ENCODE results near the gene ABHD16B. TPM values are rescaled to one million over a fixed set of nuclear protein-coding genes. Genes with fewer than 3 reads are reported as not detected.
A peak's percentile ranks its signal among the peaks of the same experiment; 100 is the strongest.

The ABHD16B gene
- total RNA-seq, 1 donor from 2014 or later, result not detected

GRCh38 chr20:63828545-63828944, 32.8 kb upstream of the ABHD16B start:
- DNase-seq, result no peak
- H3K27ac ChIP-seq, result no peak overlapping the region
- H3K4me3 ChIP-seq, result peak overlapping the region; percentile 60
- TF ChIP-seq CTCF (IDR thresholded peaks at IDR 0.05), result no peak
- no peaks in the 10 kb centered on the region for H3K9me3 ChIP-seq
- peaks cover 31% of the 10 kb centered on the region for H3K4me1 ChIP-seq
- ATAC-seq, result no peak
- intact Hi-C loops (cut with DNase I), result no loop called here
- H3K27me3 ChIP-seq (ENCODE audit: low read depth), result peaks cover 4% of the 10 kb centered on the region
- H3K36me3 ChIP-seq, result no peaks in the 10 kb centered on the region

GRCh38 chr20:63828951-63829350, 32.3 kb upstream of the ABHD16B start:
- Histone ChIP-seq H3K36me3 (no peaks in the 10 kb centered on the region), H3K4me1 (peaks cover 35% of the 10 kb centered on the region), H3K27ac (no peak overlapping the region), H3K27me3 (ENCODE audit: low read depth) (peaks cover 4% of the 10 kb centered on the region), H3K9me3 (no peaks in the 10 kb centered on the region), H3K4me3 (peak overlapping the region; percentile 60)
- ATAC-seq (no peak), DNase-seq (no peak)
- intact Hi-C loops (cut with DNase I), result no loop called here
- TF ChIP-seq CTCF (IDR thresholded peaks at IDR 0.05), result no peak

DNA sequence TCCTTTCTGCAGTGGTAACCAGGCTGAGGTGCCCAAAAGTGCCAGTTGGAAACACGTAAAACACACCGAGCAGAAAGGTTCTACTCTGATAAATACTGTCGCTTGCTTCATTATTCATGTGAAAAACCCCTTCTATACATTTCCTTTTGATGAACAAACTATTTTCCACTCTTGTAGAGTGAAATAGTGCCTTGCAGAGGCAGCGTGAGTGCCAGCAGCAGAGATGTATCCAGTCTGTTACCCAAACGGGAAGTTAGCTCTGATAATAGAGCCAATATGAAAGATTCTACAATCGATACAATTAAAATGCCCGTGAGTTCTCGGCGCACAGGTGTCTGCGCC, 31.7 kb upstream of the ABHD16B start:
- Histone ChIP-seq H3K4me3 (peak overlapping the region; percentile 60), H3K36me3 (no peaks in the 10 kb centered on the region), H3K4me1 (peaks cover 42% of the 10 kb centered on the region), H3K27me3 (ENCODE audit: low read depth) (peaks cover 4% of the 10 kb centered on the region), H3K9me3 (no peaks in the 10 kb centered on the region), H3K27ac (peak overlapping the region; percentile 63)
- ATAC-seq (no peak), DNase-seq (no peak)
- intact Hi-C loops (cut with DNase I), result no loop called here
- TF ChIP-seq CTCF (IDR thresholded peaks at IDR 0.05), result no peak

DNA sequence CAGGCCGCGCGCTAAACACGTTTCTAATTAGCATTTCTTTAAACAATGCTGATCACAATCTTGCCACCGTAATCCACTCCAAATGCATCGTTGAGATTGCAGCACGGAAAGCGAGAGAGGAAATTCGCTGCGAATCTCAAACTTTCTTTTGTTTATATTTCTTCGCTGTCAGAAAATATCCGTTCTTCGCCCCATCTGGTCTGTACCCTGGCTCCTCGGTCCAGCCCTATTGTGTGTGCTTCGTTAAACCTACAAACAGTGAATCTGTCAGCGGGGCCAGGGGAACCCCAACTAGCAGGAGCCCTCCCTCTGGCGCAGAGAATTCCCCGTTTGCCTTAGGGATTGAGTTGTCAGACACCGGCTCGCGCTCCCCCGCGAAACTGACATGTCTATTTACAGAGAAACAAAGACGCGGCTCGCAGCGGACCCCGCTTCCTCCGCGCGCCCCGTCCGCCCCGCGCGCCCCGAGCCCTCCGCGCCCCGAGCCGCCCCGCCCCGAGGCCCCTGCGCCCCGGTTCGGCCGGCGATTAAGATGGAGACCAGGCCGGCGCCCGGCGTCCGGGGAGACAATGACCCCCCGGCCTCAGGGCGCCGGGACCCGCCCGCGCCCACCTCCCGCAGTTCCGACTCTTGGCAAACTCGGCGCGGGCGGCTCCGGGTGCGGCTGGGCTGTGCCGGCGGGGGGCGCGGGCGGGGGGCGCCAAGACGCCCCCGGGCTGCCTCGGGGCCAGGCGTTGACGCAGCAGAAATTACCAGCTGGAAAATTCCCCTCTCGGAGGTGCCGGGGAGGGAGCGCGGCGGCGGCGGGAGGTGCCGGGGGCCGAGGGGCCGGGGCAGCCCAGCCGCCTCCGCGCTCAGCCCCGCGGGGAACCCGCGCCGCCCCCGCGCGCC, 31.1 kb upstream of the ABHD16B start:
- intact Hi-C loops (cut with DNase I), result no loop called here
- H3K9me3 ChIP-seq, result no peaks in the 10 kb centered on the region
- TF ChIP-seq CTCF (IDR thresholded peaks at IDR 0.05), result no peak
- no peaks in the 10 kb centered on the region for H3K36me3 ChIP-seq
- no peak for DNase-seq
- peak overlapping the region; percentile 63 for H3K27ac ChIP-seq
- peaks cover 4% of the 10 kb centered on the region for H3K27me3 ChIP-seq (ENCODE audit: low read depth)
- H3K4me3 ChIP-seq, result peak overlapping the region; percentile 60
- ATAC-seq, result no peak
- peaks cover 45% of the 10 kb centered on the region for H3K4me1 ChIP-seq

DNA sequence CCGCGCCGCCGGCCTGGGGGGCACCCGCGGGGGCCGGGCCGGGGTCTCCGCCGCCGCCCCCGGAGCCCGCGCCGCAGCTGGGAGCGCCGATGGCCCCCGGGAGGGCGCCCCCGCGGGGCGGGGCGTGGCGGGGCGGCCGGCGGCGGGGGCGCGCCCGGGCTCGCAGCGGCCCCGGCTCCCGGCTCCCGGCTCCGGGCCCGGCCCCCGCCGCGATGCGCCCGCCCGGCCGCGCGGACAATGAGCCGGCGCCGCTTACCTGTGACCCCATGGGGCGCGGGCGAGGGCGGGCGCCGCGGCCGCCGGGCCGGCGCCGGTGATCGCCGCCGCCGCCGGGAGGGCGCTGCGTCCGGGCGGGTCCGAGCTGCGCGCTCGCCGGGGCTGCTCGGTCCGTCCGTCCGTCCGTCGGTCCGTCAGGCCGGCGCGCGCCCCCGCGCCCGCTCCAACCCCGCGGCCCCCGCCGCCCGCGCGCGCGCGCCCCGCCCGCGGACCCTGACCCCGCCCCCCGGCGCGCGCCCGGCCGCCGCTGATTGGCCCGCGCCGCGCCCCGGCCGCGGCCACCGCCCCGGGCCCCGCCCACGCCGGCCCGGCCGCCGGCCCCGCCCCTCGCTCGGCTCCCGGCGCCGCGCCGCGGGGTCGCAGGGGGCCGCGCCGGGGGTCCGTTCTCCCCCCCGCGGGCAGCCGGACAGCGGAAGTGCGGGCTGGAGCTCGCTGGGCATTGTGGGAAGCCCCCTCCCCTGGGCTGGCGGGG, 30.3 kb upstream of the ABHD16B start, which contains the start of gene ZBTB46:
TSS of gene ZBTB46 (minus strand) at position 424 of the 748 bp plus-strand sequence. CDS start 40,507 bp downstream, outside the sequence.
- peak within 1 kb of the TSS; percentile 77 for H3K27ac ChIP-seq
- ATAC-seq, result peak; percentile 55 to 70
- DNase-seq, result peak; percentile 68

More for the DNA sequence above, 30.3 kb upstream of the ABHD16B start, which contains the start of gene ZBTB46:
- no peaks in the 10 kb centered on the region for H3K36me3 ChIP-seq
- peak within 1 kb of the TSS; percentile 61 for H3K4me3 ChIP-seq
- peaks cover 4% of the 10 kb centered on the region for H3K27me3 ChIP-seq (ENCODE audit: low read depth)
- no peak for TF ChIP-seq CTCF (IDR thresholded peaks at IDR 0.05)
- intact Hi-C loops (cut with DNase I), result no loop called here
- H3K9me3 ChIP-seq, result no peaks in the 10 kb centered on the region
- H3K4me1 ChIP-seq, result peaks cover 45% of the 10 kb centered on the region

All from lower lobe of right lung (tissue), 2 donors.